CD4-positive, alpha-beta T cell treated with Interleukin-10 for 1 hour (primary cell): ENCODE results near the gene RAMP3.
"Not testable (repeated sequence)": the region's sequence is repeated elsewhere in the genome, so short reads cannot be mapped to it uniquely, and the experiment has no call there.

Experiments
- DNase-seq: peaks from one replicate; pipeline ENCODE4 v3.0.0-alpha.2; 2020

Gene RAMP3

GRCh38 chr7:45157653-45158401 lies at the start of gene RAMP3:
Gene RAMP3, plus strand, starts transcription at chr7:45157791. Its CDS starts 38 bp downstream, at chr7:45157829.
- DNase-seq: no peak

DNA sequence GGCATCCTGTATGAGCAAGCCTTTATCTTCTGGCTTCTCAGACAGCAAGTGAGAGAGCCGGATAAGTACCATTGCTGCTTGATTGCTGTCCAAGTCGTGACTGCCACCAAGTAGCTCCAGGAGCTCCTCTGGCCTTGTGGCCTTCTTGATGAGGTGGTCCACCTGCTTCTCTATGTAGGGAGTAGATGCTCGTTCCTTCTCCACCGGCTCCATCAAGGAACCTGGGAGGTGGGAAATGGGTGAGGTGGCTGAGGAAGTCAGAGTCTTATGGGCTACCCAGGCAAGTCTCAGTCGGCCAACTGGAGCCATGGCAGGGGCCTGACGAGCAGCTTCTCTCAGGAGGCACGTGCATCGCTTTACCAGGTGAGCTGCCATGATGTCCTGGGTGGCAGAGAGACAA lies 48.7 kb upstream of the RAMP3 start:
- no peak for DNase-seq

GRCh38 chr7:45111298-45112223 lies 46.0 kb upstream of the RAMP3 start, which contains the start of gene TBRG4:
Gene TBRG4, minus strand, starts transcription at chr7:45111697. Its CDS starts 2,460 bp downstream, at chr7:45109237.
- DNase-seq: peak; percentile 94

DNA sequence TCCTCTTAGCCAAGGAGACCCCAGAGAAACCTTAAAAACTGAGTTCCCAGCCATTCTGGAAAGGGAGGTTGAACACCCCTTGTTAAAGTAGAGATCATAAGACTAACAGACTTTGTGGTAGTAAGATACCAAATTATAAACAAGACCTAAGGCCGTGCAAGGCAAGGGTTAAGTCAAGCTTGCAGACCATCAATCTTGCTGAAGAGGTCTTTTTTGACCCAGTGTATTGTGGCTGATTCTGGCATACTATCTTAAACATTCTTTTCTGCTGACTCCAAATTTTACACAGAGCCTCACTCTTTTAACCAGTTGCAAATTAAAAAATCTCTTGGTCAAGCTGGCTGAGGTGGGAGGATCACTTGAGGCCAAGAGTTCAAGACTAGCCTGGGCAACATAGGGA lies 44.9 kb upstream of the RAMP3 start:
- no peak for DNase-seq

DNA sequence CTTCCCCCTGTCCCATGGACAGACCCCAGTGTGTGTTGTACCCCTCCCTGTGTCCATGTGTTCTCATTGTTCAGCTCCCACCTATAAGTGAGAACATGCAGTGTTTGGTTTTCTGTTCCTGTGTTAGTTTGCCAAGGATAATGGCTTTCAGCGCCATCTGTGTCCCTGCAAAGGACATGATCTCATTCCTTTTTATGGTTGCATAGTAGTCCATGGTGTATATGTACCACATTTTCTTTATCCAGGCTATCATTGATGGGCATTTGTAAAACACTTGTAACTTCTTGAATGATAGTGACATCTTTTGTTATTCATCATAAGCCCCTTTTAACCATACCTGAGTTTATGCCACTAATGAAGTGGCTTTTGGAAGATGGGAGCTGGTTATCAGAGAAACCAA lies 43.3 kb upstream of the RAMP3 start:
- not testable (repeated sequence) for DNase-seq

DNA sequence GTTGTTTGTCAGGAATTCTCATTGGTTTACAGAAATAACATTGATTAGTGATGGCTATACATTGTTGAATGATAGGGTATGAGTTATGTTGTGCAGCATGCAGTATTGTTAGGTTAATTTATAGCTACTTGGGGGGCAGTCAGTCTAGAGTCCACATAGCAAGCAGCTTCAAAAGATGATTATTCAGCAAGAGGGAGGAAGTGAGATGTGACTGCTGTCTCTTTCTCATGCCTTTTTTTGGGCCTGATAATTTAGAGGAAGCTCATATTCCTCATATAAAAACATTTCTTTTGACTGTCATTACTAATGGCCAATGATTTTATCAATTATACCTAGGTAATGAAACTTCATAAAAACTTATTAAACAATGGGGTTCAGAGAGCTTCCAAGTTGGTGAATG lies 42.7 kb upstream of the RAMP3 start:
- DNase-seq: no peak

DNA sequence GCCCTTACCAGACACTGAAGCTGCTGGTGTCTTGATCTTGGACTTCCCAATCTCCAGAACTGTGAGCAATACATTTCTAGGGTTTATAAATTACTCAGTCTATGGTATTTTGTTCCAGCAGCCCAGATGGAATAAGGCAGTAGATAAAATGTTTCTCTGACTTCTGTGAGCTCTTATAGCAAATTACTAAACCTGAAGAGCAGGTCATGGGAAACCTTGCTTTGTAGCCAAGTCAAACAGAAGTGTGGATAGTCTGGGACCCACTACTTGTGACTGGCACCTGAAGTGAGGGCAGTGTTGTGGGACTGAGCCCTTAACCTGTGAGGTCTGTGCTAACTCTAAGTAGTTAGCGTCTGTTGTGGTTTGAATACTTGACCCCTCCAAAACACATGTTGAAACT lies 41.5 kb upstream of the RAMP3 start:
- no peak for DNase-seq

- DNase-seq: no peak
Measured at GRCh38 chr7:45117582-45117981, 40.0 kb upstream of the RAMP3 start.

GRCh38 chr7:45118292-45118691 lies 39.3 kb upstream of the RAMP3 start:
- no peak for DNase-seq

GRCh38 chr7:45118889-45119331 lies 38.7 kb upstream of the RAMP3 start:
- no peak for DNase-seq

DNA sequence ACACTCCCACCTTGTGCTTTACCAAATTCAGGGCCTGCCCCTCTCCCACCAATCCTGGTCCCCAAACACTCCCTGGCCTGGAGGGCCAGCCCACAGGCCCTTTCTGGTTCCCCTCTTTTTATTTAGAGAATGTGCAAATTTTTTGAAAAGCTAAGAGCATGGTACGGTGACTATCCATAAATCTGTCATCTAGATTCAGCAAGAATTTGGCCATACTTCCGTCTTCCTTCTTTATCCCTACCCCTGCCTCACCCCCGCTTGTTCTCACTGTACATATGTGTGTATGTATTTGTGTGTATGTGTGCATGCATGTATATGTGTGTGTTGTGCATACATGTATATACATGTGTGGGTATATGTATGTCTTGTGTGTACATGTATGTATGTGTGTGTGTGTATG lies 38.0 kb upstream of the RAMP3 start:
- no peak for DNase-seq

DNA sequence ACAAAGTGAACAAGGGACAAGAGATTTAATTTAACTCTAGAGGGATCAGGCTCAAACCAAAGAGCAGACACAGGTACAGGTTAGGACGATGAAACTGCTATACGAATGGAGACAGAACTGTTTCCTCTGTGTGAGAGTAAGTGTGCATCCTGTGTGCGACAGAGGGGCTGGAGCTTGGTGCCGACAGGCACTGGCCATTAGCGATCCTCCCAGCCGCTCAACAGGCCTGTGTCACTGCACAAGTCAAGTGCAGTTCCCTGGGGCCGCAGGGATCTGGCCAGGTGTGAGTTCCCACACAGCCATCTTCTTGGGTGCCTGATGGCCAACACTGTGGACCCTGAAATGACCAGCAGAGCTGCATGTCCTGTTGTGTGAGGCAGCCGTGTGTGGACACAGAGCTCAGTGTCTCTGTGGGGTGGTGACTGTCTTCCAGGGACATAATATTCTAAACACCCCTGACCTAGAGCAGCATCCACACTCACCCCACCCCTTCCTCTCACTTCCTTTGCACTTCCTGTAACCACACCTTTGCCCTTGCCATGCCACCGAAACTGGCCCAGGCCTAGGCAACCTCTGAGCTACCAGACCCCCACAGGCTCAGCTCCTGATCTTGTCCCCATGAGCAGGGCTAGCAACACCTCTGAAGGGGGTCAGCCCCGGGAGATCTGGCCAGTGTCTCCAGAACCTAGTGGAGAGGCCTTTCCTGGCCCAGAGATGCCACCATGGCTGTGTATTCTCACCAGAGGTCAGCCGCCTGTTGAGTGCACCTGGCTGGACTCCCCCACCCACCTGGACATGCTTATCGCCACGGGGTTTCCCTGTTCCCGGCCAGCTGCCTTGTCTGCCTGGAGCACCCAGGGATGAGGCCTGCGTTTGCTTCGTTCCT lies 34.4 kb upstream of the RAMP3 start:
- peak; percentile 28 for DNase-seq

DNA sequence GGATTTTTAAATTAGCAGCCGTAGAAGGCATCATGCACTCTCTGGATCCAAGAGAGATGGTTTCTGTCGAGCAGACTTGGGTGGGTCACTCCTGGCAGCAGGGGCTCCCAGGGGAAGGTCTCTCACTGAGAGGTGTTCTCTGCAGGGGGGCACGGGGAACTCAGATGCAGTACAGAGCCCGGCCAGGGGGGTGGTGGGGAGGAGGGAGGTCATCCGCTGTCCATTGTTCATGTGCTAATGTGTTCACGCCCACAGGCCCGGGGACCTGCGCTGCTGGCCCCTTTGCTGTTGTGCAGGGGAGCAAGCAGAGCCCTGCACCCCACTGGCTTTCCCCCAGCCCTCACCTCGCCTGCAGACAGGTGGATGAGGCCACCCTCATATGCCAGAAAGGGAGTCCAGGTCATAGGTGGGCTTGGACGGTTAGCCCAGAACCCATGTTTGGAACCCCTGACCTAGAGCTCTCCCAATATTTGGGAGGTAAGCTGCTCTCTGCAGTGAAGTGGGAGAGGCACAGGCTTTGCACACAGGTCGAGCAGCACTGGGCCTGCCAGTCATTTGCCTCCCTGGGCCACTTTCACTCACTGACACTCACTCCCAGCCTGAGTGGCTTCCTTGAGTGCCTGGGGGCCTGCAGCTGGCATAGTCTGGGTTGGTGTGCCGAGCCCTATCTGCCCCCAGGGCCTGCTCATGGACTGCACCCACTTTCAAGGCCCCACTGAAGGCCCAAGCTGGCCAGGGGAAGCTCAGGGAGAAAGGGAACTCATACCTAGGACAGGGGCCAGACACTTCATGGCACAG lies 33.5 kb upstream of the RAMP3 start:
- no peak for DNase-seq

GRCh38 chr7:45125193-45125904 lies 32.2 kb upstream of the RAMP3 start:
- DNase-seq: no peak

DNA sequence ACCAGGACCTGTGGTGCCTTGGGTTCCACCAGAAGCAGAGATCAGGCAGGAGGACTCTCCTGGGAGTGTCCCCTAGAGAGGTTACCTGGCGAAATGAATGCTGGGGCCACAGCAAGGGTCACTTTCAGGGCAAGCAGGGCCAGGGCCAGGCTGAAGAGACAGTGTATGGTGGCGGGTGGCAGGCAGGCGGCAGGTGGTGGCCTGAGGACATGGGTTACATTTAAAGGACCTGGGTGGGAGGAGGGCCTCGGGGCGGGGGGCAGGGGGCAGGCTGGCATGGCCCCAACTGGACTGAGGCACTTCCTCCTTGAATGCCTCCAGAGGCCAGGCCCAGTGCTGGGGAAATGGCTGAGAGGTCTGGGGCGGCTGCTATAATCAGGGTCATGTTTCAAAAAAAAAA lies 31.4 kb upstream of the RAMP3 start:
- DNase-seq: no peak

GRCh38 chr7:45126920-45127319 lies 30.7 kb upstream of the RAMP3 start:
- DNase-seq: no peak

DNA sequence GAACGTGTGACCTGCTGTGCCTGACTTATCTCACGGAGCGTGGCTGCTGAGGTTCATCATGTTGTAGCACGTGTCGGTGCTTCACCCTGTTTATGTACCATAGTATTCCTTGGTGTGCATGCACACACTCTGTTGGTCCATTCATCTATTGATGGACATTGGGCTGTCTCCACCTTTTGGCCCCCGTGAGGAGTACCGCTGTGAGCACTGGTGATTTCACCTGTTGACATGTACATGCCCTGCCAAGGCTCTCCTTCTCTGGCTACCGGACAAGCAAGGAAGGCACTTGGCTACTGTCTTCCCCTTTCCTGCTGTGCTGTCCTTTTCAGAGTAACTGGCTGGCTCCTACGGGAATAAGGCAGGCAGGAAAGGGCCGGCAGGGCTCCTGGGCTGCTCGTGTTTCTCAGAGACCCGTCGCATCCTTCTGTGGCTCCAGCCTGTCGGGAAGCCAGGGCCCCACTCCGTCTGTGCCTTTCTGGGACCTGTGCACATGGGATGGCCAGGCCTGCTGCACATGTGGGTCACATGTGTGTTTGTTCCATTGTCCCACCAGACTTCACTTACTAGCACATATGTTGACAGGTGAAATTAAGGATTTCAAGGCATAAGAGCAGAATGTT lies 28.3 kb upstream of the RAMP3 start:
- no peak for DNase-seq

GRCh38 chr7:45129906-45130305 lies 27.7 kb upstream of the RAMP3 start:
- no peak for DNase-seq

- no peak for DNase-seq
Measured at GRCh38 chr7:45130910-45131309, 26.7 kb upstream of the RAMP3 start.

- DNase-seq: no peak
Measured at GRCh38 chr7:45131891-45132290, 25.7 kb upstream of the RAMP3 start.
